HG03039 (cell line): ENCODE measurements around the gene COBL.
"Not testable (repeated sequence)": the region's sequence is repeated elsewhere in the genome, so short reads cannot be mapped to it uniquely, and the experiment has no call there.

Source experiments
- ATAC-seq: cut with Tn5 transposase; IDR thresholded peaks from one replicate; pipeline ENCODE4 v1.9.1; 2021; ENCODE audit warnings: mild to moderate bottlenecking, moderate library complexity; ENCODE audit not compliant: unreplicated experiment

The COBL gene

DNA sequence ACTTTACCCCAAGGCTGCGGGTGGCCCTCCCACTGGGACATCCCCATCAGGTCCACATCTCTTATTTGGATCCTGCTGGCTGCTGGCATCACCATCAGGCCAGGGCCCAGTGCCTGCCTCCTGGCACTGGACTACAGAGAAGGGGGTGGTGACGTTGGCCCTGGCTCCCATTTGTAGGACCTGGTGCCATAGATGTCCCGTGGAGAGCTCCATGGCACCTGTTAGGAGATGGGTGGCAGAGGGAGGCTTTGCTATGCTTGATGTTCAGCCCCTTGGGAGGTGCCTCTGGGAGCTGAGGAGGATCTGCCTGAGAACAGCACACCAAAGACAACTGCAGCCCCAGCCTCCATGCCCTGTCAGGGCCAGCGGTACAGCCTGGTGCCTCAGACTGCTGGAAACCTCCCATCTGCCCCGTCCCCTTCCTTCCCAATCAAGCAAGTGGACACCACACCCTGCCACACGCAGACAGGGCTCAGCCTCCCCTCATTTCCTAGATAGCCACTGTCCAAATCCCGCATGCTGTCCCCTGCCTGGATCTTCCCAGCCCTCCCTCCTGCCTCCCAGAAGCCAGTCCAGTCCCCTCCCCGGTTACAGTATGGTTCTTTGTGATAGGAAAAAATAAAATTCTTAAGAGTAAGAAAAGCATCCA, 303.9 kb downstream of the COBL start:
- ATAC-seq, result no peak

DNA sequence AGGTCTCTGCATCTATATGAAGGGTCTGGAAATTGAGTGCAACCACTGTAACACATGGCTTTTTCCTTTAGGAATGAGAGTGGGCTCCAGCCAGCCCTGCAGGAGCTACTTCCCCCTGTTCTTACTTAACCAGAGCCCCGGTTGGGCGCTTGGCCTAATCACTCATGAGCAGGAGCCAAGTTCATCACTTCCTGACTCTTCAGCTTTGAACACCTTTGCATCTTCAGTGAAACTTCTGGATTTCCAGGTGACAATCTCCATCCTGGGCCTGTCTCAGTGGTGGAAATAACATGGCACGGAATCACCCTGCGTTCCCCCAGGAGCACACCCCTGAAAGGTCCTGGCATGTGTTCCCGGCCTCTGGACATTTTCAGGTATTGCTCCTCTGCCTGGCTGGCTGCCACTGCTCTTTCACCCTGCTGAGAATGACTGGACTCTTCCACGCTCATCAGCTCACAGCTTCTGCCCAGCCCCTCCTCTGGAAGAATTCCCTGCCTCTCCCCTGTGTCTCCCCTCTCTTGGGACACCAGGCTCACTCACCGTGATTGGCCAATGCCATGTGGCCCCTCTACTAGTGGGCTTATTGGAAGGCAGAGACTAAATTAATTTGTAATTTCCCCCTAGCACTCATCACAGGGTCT, 304.8 kb downstream of the COBL start:
- no peak for ATAC-seq

DNA sequence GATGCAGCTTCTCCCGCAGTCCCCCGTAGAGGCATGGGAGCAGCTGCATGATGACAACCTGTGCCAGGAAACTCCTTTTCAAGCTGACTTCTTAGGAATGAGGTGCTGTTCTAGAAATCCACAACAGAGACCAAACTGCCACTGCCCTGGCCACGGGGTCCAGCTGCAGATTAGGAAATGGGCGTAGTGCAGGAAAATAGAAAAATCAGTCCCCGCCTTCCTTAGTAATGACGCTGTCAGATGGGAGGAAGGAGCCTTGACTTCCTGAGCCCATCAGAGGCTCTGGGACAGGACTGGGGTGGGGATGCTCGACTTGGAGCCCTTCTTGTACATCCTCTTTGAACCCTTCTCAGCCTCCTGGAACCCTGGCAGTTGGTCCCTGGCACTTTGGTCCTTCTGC, 306.1 kb downstream of the COBL start:
- no peak for ATAC-seq

DNA sequence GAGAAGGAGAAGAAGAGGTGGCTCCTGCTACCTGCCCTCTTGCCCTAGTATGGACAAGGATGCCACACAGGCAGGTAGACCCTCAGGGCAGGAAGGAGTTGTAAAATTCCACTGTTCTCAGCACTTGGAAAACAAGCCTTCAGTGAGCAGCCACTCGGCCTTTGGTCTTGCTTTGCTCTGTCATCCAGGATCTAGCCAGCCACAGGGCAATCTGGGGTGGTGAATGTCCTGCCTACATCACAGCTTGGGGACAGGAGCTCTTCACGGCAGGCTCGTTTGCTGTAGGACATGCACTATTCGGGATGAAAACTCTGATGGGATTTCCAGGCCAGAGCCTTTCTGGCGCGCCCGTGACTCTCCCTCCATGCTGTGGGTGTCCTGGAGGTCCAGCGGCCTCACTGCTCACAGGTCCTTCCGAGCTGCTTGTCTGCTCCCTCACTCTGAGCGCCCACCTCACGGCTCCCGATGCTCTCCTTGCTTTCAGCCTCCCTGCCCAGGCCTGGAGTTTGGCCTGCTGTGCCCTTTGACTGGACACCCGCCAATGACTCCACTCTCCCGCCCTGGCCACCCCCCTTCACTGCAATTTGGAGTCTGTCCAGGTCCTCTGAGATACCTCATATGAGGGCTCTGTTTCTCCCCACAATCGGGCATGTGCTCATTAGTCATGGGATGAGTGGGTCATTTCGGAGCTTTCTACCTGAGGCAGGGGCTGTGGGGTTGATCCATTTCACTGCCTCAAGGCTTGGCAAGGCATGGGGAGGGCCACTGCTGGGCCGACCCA, 306.7 kb downstream of the COBL start:
- ATAC-seq, result no peak

DNA sequence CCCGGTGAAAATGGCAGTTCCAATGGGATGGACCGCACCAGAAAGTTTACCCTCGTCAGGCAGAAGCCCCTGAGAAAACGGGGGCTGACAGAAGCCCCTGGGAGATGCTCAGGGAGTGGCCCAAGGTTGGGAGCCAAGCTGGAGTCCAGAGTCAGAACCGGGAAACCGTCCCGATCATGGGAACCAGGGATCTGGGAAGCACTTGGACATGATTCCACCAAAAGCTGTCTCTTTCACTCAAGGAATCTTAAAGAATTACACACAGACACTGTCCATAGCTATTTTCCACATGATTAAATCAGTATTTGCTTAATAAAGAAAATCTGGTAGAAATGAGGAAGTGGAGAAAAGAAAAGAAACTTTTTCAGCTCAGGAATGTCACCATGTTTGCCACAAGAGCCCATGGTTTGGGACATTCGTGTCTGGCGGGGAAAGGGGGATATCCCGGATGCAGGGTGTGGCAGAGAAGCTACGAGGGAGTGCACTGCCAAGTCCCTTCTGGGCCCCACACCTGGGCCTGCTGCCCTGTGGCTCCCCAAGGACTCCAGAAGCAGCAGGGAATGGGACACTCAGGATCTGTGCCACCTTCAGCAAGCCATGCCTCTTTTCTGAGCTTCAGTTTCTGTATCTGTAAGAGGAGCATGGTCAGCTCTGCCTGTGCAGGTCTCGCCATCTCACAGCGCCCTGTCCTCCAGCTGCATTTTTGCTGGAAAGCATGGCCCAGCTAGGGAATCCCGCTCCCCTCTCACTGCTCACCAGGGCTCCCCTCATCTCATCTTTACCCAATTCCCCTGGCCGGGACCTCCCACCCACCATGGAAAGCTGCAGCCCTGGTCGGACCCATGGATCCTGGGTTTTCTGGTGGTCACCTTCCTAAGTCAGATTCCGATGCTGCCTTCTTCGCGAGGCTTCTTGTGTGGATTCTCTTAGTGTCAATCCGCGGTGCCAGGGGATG, 308.8 kb downstream of the COBL start:
- ATAC-seq, result no peak

DNA sequence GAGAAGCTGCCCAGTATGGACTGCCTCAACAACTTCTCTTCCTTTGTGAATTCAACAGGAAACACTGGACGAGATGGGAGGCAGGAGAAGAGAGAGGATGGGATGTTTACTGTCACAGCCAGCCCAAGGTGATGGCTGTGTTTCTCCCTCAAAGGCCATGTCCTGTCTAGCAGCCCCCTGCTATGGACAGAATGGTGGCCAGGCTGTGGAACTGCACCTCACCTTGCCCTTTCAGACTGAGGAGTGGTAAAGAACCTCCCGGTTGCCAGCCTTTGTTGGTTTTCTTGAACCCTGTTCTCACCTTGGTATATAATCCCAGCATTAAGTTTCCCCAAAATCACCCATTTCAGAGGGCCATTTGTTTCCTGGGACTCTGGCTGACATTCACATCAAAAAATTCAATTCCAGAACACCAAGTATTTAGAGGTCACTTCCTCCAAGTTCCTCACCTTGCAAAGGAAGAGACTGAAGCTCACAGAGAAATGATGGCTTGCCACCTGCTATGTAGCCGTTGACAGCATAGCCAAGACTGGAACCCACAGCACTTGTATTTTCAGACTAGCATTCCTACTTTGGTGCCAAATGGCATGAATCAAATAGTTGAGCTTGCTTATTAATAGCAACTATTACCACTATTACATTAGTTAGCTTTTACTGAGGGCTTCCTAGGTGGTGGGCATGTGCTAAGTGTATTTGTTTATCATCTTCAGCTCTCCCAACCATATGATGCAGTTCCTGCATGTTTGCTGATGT, 309.9 kb downstream of the COBL start:
- ATAC-seq, result no peak

DNA sequence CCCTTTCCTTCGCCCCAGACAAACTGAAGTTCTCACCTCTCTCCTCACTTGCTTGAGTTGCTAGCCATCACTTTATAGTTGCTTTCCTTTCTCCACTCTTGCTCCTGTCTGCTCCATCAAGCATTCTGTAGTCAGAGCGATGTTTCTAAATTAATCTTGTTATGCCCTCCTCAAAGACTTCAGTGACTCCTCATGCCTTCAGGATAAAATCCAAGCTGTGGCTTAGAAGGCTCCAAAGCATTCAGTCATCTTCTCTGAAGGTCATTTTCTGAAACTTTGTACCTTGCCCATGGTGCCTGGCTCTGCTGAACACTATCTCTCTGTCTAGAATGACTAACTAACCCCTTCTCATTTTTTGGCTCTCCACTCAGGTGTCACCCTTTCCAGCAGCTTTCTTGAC, 311.5 kb downstream of the COBL start:
- no peak for ATAC-seq

DNA sequence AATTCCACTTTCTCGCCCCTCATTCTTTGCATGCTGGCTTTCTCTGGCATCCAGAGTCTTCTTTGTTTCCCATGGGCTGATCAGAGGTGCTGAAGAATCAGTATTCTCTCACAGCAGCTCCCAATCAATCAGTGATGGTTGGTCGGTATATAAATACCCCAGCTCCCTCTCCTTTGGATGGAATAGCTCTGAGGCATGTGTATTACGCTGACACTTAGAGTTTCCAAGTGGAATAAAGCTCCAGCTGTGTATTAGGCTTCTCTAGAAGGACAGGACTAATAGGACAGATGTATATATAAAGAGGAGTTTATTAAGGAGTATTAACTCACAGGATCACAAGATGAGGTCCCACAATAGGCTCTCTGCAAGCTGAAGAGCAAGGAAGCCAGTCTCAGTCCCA, 315.7 kb downstream of the COBL start:
- no peak for ATAC-seq

DNA sequence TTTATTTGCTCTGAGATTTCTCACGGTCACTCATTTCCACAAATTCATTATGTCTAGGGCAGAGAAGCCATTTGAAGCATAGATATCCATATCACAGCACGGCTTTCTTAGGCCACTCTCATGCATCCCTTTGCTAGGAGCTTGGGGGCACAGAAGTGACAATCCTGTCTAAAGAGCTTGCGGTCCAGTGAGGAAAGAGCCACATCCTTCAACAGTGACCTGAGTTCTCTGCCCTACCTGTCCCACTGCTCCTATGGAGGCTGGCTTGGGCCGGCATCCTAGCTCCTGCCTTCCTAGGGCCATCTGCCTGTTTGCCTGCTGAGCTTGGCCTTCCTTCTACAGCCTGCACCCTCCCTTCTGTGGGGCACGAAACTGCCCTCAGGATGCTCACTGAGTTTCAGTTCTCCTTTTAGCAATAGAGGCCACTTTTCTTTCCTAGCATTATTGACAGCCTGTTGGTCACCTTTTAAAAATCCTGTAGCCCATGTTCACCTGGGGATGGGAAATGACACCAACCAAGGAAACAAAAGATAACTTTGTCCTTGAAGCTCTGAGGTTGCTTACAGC, 321.8 kb downstream of the COBL start:
- ATAC-seq, result no peak

DNA sequence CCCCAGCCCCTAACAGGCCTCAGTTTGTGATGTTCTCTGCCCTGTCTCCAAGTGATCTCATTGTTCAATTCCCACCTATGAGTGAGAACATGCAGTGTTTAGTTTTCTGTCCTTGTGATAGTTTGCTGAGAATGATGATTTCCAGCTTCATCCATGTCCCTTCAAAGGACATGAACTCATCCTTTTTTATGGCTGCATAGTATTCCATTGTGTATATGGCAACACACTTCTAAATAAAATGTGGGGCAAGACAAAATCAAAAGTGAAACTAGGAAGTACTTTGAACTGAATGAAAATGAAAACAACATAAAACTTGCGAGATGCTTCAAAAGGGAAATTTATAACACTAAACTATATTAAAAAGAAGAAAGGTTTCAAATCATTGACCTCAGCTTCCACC, 326.4 kb downstream of the COBL start:
- not testable (repeated sequence) for ATAC-seq

DNA sequence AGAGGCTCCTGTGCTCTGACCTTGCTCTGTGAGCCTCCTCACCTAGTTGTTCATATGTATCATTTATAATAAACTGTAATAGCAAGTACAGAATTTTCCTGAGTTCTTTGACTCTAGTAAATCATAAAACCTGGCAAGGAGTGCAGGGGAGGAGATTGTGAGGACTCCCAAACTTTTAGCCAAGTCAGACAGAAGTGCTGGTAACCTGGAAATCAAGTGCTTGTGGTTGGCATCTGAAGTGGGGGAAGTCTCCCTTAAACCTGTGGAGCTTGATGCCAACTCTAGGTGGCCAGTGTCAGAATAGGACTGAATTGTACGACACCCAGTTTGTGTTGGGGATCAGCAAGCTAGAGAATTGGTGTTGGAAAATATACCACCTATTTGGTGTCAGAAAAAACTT, 327.6 kb downstream of the COBL start:
- ATAC-seq, result no peak

DNA sequence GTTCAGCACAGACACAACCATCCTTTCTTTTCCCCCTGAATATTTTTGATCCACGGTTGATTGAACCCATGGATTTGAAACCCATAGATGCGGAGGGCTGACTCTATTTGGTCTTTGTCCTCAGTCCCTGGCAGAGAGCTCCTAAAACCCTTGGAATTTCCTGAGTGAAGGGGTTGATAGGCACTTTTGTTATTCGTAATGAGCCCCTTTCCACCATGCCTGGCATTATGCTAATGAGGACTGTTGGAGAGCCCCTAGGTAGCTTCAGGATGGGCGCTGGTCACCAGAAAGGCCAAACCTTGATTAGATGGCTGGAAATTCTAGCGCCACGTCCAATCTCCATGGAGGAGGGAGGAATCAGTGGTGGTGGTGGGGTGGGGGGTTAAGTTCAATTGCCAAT, 328.1 kb downstream of the COBL start:
- no peak for ATAC-seq

DNA sequence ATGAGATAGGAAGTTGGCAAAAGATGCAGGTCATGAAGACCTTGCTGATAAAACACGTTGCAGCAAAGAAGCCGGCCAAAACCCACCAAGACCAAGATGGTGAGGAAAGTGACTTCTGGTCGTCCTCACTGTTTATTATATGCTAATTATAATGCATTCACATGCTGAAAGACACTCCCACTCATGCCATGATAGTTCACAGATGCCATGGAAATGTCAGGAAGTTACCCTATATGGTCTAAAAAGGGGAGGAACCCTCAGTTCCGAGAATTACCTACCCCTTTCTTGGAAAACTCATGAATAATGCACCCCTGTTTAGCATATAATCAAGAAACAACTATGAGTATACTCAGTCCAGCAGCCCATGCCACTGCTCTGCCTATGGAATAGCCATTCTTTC, 331.5 kb downstream of the COBL start:
- no peak for ATAC-seq

DNA sequence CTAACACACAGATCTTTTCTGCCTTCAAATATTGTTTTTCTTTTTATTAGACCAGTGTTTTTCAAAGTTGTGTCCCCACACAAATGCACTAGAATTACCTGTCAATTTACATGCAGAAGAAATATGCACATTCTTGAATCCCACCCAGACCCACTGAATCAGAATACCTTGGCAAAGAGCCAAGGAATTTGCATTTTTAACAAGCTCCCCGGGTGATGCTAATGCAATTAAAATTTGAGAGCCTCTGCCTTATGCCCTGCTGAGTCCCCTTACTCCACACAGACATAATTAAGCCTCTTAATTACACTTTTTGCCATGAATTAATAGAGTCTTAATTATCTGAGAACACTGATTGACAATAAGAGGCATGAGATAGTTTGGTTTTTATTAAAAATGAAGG, 332.8 kb downstream of the COBL start:
- ATAC-seq, result no peak

DNA sequence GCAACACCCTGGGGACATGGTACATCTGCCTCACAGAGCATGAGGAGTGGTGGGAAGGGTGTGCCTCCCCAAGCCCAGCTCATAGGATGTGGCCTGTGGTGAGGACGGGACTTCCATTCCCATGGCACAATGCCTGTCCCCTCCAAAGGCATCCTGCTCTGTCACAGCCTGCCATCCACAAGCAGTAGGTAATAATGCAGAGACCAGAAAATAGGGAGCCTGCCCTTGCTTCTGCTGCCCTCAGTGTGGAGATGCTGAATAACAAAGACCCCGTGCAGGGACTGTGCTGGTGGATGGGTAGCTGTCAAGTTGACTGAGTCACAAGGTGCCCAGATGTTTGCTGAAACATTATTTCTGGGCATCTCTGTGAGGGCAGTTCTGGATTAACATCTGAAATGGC, 334.0 kb downstream of the COBL start:
- no peak for ATAC-seq

DNA sequence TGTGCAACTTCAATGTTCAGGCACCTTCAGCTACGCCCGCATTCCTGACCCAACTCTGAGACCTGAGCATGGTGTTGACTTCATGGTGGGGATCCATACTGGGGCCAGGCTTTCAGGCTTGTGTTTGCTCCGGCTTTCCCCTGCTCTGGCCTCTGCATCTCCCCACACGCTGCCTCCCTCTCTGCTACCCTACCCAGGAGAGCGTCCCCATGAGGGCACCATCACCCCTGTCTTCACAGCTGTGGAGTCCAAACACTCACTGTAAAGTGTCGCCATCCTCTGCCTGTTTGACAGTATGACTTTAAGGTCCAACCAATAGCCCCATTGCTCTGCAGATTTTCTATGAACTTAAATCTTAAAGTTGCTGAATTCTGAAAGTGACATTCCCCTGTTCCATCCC, 334.9 kb downstream of the COBL start:
- ATAC-seq, result no peak

DNA sequence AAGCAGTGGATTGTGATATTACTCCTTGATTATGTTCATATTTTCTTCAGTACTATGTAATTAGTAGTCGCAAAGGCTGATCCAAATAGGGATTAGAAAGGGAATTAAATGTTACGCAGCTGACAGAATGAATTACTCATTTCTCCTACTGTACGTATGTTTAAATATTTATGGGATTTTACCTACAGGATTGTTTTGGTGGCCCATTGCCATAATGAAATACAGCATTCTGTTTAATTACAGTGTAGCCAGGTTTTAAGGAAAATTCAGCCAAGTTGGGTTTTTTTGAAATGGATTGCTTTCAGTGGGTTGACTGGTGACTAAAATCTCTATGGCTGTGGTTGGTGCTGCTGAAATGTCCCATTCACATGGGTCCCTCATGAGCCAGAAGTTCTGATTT, 336.2 kb downstream of the COBL start:
- ATAC-seq, result no peak

DNA sequence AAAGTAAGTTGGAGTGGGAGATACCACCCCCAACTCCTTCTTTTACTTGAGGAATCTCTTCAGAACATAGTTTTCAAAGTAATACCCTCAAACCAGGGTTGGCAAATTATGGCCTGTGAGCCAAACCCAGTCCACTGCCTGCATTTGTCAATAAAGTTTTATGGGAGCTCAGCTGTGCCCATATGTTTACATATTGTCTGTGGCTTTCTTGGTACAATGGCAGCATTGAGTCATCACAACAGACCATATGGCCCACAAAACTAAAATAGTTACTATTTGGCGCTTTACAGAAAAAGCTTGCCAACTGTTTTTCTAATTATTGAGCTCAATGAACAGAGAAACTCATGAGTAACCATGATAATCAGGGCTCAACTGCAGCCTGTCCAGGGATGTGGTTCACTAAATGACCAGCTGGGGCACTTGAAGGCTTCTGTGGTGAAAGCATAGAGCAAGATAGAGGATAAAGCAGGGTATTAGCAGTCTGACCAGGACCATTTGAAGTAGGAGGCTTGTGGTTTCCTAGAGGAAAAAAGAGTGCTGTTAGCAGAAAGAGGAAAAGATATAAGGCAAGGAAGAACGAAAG, 337.9 kb downstream of the COBL start:
- no peak for ATAC-seq

DNA sequence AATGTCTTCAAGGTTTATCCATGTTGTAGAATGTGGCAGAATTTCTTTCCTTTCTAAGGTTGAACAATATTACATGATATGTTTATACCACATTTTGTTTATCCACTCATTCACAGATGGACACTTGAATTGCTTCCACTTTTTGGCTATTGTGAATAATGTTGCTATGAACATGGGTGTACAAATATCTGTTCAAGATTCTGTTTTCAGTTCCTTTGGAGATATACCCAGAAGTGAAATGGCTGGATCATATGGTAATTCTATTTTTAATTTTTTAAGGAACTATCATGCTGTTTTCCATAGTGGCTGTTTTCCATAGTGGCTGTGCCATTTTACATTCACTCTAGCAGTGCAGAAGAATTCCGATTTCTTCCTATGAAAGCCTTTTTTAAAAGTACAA, 339.2 kb downstream of the COBL start:
- no peak for ATAC-seq

DNA sequence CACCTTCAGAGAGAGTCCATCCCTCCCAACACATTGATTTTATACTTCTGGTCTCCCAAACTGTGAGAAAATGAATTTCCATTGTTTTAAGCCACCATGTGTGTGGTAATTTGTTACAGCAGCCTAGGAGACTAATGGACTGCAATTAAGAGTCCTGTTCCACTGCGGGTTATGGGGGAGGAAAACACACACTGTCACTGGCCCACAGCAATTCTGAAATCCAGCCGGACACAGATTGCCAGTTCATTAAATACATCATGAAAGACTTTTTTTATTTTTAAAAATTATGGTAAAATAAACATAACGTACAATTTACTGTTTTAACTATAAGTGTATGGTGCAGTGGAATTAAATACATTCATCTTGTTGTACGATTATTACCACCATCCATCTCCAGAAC, 340.5 kb downstream of the COBL start:
- no peak for ATAC-seq
